GM18858 (cell line): ENCODE results near the gene CCDC83.
"Not testable (repeated sequence)": the region's sequence is repeated elsewhere in the genome, so short reads cannot be mapped to it uniquely, and the experiment has no call there.

Experiments used
- ATAC-seq: cut with Tn5 transposase; IDR thresholded peaks from one replicate; pipeline ENCODE4 v1.9.1; 2021; ENCODE audit not compliant: unreplicated experiment

Gene CCDC83

GRCh38 chr11:85886089-85887056 lies 31.2 kb downstream of the CCDC83 start:
- ATAC-seq: no peak

GRCh38 chr11:85889108-85889507 lies 33.9 kb downstream of the CCDC83 start:
- ATAC-seq: no peak

GRCh38 chr11:85889676-85890579 lies 34.7 kb downstream of the CCDC83 start:
- no peak for ATAC-seq

GRCh38 chr11:85893395-85893794 lies 38.2 kb downstream of the CCDC83 start:
- no peak for ATAC-seq

- ATAC-seq: no peak
These were observed 41.7 kb downstream of the CCDC83 start for GRCh38 chr11:85896876-85897275.

GRCh38 chr11:85898456-85898855 lies 43.3 kb downstream of the CCDC83 start:
- ATAC-seq: no peak

- no peak for ATAC-seq
These were observed 47.2 kb downstream of the CCDC83 start for GRCh38 chr11:85902353-85902752.

- no peak for ATAC-seq
These were observed 48.2 kb downstream of the CCDC83 start for GRCh38 chr11:85903406-85903805.

GRCh38 chr11:85903811-85904210 lies 48.6 kb downstream of the CCDC83 start:
- no peak for ATAC-seq

GRCh38 chr11:85912414-85912813 lies 57.2 kb downstream of the CCDC83 start:
- ATAC-seq: no peak

- ATAC-seq: no peak
These were observed 58.3 kb downstream of the CCDC83 start for GRCh38 chr11:85913513-85913912.

- no peak for ATAC-seq
These were observed 59.2 kb downstream of the CCDC83 start for GRCh38 chr11:85914425-85914824.

- no peak for ATAC-seq
These were observed 64.0 kb downstream of the CCDC83 start for GRCh38 chr11:85918910-85919794.

- ATAC-seq: peak; percentile 91
These were observed 67.2 kb downstream of the CCDC83 start for GRCh38 chr11:85922367-85922766.

GRCh38 chr11:85923455-85923854 lies 68.3 kb downstream of the CCDC83 start:
- ATAC-seq: no peak

- not testable (repeated sequence) for ATAC-seq
These were observed 71.6 kb downstream of the CCDC83 start for GRCh38 chr11:85926653-85927214.

- ATAC-seq: no peak
These were observed 75.7 kb downstream of the CCDC83 start for GRCh38 chr11:85930879-85931366.

- ATAC-seq: no peak
These were observed 79.5 kb downstream of the CCDC83 start for GRCh38 chr11:85934596-85935169.

GRCh38 chr11:85935751-85936150 lies 80.6 kb downstream of the CCDC83 start:
- ATAC-seq: no peak

GRCh38 chr11:85937835-85938234 lies 82.7 kb downstream of the CCDC83 start:
- no peak for ATAC-seq
